Astrocyte of the cerebellum (primary cell): ENCODE results near the gene TSHB.
A peak's percentile ranks its signal among the peaks of the same experiment; 100 is the strongest.

ENCODE experiments used
- DNase-seq: peaks from one replicate; pipeline ENCODE4 v3.0.0-alpha.2; 2011; ENCODE audit warnings: low read depth
- H3K4me3 ChIP-seq: 2 replicates; pipeline ENCODE4 v1.5.1; 2011; ENCODE audit warnings: mild to moderate bottlenecking, low read depth, low read length, moderate library complexity
- in situ Hi-C: cut with HindIII; loops from 2 replicates; pipeline ENCODE4 v1.10.0; 2017; ENCODE audit warnings: low sequenced_read_pairs
- TF ChIP-seq, protein P1 (sequence below): IDR thresholded peaks from 2 replicates; pipeline ENCODE4 v1.5.1; 2012; ENCODE audit warnings: low read length, low read depth, moderate library complexity, mild to moderate bottlenecking; ENCODE audit errors: missing control alignments

The TSHB gene

DNA sequence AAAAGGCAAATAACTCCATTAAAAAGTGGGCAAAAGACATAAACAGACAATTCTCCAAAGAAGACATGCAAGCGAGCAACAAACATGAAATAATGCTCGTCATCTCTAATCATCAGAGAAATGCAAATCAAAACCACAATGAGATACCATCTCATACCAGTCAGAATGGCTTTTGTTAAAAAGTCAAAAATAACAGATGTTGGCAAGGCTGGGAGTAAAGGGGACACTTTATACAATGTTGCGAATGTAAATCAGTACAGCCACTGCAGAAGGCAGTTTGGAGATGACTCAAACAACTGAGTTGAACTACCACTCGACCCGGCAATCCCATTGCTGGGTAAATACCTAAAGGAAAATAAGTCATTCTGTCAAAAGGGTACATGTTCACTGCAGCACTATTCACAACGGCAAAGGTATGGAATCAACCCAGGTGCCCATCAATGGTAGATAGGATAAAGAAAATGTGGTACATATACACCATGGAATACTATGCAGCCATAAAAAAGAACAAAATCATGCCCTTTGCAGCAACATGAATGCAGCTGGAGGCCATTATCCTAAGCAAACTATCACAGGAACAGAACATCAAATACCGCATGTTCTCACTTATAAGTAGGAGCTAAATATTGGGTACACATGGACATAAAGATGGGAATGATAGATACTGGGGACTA lies 33.7 kb downstream of the TSHB start:
- TF ChIP-seq, protein P1, sequence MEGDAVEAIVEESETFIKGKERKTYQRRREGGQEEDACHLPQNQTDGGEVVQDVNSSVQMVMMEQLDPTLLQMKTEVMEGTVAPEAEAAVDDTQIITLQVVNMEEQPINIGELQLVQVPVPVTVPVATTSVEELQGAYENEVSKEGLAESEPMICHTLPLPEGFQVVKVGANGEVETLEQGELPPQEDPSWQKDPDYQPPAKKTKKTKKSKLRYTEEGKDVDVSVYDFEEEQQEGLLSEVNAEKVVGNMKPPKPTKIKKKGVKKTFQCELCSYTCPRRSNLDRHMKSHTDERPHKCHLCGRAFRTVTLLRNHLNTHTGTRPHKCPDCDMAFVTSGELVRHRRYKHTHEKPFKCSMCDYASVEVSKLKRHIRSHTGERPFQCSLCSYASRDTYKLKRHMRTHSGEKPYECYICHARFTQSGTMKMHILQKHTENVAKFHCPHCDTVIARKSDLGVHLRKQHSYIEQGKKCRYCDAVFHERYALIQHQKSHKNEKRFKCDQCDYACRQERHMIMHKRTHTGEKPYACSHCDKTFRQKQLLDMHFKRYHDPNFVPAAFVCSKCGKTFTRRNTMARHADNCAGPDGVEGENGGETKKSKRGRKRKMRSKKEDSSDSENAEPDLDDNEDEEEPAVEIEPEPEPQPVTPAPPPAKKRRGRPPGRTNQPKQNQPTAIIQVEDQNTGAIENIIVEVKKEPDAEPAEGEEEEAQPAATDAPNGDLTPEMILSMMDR, result no peak
- H3K4me3 ChIP-seq, result no peak overlapping the region
- DNase-seq, result no peak
- in situ Hi-C loops, result no loop called here

DNA sequence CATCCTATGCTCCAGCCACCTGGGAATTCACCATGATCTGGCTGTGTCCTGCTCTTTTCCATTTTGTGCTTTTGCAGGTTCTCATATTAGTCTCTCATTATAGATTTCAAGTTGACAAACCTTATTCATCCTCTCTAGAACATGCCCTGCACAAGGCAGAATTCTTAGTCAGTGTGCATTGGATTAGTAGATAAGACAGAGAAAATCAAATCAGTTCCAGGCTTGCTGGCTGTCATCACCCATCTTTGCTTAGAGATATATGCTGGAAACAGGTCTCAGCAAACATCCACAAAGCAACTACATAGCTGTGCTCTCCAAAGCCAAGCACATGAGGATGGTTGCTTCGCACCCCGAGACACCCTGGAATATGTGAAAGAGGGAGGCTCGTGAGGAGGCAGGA lies 34.8 kb downstream of the TSHB start:
- no peak for DNase-seq
- in situ Hi-C loops, result no loop called here
- TF ChIP-seq, protein P1, result no peak
- no peak overlapping the region for H3K4me3 ChIP-seq

DNA sequence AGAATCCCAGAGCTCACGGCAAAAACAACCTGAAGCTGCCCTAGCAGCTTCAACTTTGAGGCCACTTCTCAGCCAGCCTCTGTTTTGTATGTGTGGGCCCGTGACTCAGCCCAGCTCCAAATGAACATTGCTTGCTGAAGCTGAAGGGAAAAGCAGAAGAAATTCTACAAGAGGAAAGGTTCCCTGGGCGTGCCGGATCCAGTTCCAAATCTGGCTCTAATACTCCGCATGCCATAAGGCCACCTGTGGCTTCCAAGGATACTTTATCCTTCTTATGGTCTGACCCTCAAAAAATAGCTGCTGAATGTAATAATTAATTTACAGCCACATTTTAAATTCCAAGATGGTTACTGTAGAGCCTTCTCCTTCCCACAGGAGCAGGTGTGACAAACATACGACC lies 35.4 kb downstream of the TSHB start:
- TF ChIP-seq, protein P1, result no peak
- no peak for DNase-seq
- in situ Hi-C loops, result no loop called here
- no peak overlapping the region for H3K4me3 ChIP-seq

DNA sequence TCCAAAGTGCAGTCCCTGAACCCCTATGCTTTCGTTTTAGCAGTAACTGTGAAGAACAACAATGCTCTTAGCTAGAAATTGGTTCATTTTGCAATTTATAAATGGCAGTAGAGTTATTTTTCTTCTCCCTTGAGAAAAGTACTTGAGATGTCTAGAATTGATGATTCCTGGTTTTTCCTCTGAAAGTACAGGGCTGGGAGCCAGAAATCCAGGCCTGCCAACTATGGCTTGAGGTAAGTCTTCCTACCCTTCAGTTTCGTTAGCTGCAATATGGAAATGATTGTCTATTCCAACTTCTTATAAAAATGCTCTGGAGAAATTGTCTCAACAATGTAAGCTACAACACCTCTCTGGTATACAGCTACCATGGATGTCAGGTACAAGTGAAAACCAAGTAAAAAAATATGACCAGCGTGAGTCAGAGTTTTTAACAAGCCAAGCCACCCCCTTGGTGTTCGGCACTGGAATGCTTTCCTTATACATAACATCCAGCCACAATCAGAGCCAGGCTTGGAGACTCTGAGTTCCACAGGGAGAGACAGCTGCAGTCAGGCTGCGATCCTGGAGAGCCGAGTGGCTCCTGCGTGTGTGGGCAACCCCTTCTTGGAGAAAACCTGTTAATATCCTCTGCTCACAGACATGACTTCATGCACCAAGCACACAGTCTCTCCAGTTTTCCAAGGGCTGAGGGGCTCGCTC lies 37.7 kb downstream of the TSHB start:
- in situ Hi-C loops, result no loop called here
- TF ChIP-seq, protein P1, result no peak
- DNase-seq, result peak; percentile 79
- no peak overlapping the region for H3K4me3 ChIP-seq

DNA sequence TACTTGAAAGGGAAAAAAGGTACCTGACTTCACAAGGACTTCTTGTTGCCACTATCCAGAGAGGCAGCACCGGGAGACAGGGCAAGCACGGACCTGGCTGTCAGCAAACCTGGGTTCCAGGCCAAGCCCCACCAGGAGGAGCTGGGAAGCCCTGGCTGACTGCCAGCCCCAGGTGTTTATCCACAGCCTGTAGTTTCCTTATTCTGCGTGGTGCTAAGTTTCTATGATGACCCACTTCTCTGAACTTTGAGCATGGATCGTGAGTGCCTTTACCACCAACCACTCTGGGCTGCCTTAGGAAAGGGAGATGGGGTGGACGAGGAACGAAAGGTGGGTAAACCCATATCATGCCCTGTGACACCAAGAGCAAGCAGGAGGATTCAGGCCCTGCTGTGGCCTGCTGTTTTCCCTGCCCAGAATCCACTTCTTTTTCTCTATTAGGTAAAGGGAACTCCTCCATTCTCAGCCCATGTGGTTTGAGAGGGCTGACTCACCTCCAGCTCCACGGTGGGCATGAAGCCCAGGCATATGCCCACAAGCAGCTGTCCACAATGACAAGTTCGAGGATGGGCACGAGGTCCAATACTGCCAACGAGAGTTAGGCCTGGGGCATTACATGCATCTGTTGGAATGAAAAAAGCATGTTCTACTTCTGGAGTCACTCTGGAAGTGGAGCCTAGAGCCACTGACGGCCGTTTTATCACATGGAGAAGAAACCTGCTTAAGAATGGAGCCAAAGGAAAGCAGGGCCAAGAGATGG lies 39.4 kb downstream of the TSHB start:
- in situ Hi-C loops, result no loop called here
- no peak overlapping the region for H3K4me3 ChIP-seq
- TF ChIP-seq, protein P1, result no peak
- no peak for DNase-seq

DNA sequence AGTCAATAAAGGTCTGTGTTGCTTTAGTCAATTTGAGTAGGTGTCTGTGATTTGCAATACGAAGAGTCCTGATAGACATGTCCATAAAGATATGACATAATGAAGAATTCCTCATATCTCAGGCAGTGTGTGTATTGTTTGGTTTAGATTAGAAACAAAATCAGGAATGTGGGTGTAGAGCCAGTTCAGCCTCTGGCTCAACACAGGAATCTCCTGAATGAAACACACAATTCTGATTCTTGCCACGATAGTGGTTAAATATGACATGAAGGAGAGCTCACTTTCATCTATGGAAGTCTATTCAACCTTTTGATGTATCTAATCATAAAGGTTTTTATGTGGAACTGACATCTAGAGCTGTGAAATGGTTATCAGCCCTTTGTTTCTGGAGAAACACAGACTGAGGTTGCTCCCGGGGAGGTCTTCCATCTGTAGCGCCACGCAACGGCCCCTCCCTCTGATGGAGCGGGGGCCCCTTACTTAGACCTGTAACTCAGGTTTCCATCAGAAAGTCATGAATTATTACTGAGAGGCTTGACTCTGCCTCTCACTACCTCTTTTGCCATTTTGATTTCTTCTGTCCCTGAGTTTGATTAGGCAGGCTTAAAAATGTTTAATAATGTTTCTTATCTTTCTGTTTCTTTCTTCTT lies 40.2 kb downstream of the TSHB start:
- TF ChIP-seq, protein P1, result no peak
- no peak overlapping the region for H3K4me3 ChIP-seq
- no peak for DNase-seq
- in situ Hi-C loops, result no loop called here
